ENCODE results near the gene SLC43A2.

DNA sequence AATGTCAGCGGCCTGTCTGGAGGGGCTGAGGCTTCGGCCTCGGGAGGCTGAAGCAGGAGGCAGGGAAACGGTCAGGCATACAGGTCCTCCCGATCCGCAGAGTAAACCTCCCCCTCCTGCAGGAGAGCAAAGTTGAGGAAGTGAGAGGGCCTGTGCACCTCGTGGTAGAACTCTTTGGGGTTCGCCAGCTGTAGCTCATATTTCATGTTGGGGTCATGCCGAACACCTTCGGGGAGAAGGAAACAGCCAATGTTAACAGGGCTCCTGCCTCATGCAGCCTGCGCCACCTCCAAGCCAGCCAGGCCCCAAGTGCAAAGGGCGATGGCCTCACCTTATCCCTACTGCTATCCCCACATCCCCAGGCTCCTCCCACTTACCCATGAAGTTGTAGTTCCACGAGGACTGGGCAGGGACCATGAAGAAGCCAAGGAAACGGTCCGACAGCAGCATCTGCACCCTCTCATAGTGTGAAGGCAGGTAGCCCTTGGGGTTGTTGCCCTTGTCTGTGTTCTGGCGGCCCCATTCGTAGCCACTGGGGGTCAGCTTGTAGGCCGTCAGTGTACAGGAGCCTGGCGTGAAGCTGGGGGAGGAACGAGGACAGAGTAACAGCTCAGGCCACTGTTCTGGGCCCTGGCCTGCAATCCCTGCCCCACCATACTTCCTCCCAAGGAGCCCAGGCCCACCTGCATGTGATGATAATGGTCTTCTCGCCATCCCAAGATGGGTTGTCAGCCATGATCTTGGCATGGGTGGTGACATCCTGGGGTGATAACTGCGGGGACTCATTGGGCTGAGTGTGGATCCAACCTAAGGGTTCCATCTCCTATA lies 22.3 kb upstream of the SLC43A2 start:
- TF ChIP-seq, protein P1, sequence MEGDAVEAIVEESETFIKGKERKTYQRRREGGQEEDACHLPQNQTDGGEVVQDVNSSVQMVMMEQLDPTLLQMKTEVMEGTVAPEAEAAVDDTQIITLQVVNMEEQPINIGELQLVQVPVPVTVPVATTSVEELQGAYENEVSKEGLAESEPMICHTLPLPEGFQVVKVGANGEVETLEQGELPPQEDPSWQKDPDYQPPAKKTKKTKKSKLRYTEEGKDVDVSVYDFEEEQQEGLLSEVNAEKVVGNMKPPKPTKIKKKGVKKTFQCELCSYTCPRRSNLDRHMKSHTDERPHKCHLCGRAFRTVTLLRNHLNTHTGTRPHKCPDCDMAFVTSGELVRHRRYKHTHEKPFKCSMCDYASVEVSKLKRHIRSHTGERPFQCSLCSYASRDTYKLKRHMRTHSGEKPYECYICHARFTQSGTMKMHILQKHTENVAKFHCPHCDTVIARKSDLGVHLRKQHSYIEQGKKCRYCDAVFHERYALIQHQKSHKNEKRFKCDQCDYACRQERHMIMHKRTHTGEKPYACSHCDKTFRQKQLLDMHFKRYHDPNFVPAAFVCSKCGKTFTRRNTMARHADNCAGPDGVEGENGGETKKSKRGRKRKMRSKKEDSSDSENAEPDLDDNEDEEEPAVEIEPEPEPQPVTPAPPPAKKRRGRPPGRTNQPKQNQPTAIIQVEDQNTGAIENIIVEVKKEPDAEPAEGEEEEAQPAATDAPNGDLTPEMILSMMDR (conservative IDR thresholded peaks at IDR 0.05 in 1 of 2, IDR thresholded peaks at IDR 0.05 in 1 of 2; ENCODE audit: low read depth in 1 of 2, low read length in 2 of 2), result no peak
- TF ChIP-seq EZH2 (IDR thresholded peaks at IDR 0.05; ENCODE audit: low read length, missing control alignments), result no peak
